HEK293T (cell line): ENCODE data around the gene RNF38.
"Not testable (repeated sequence)": the region's sequence is repeated elsewhere in the genome, so short reads cannot be mapped to it uniquely, and the experiment has no call there.

Experiments used
- CTCF ChIA-PET: fragments of 350-600 bp; formaldehyde crosslinking; extraction: SDS; loops from one replicate; lab custom pipeline; 2021; ENCODE audit warnings: antibody characterized with exemption, inconsistent platforms; lab: Yijun Ruan, JAX
- POLR2A ChIA-PET: fragments of 350-600 bp; formaldehyde crosslinking; extraction: SDS; loops from one replicate; lab custom pipeline; 2020; ENCODE audit warnings: antibody characterized with exemption, inconsistent platforms; lab: Yijun Ruan, JAX
- DNase-seq: peaks from one replicate; pipeline ENCODE4 v3.0.0; 2012; ENCODE audit warnings: mixed read lengths; ENCODE audit errors: extremely low spot score
- ARNT ChIP-seq: fragments of 450-650 bp; IDR thresholded peaks from 2 replicates; pipeline ENCODE4 v1.6.1; 2017; ENCODE audit warnings: mild to moderate bottlenecking
- BHLHE40 ChIP-seq: fragments of 450-650 bp; IDR thresholded peaks from 2 replicates; pipeline ENCODE4 v1.6.1; 2016; ENCODE audit warnings: mild to moderate bottlenecking, moderate library complexity, borderline replicate concordance
- CTBP1 ChIP-seq: fragments of 450-650 bp; IDR thresholded peaks from 2 replicates; pipeline ENCODE4 v1.6.1; 2016; ENCODE audit warnings: borderline replicate concordance
- ELF4 ChIP-seq: fragments of 450-650 bp; IDR thresholded peaks from 2 replicates; pipeline ENCODE4 v1.6.1; 2017; ENCODE audit warnings: antibody characterized with exemption
- FOXA1 ChIP-seq: fragments of 450-650 bp; IDR thresholded peaks from 2 replicates; pipeline ENCODE4 v1.6.1; 2016; ENCODE audit warnings: mild to moderate bottlenecking
- FOXK2 ChIP-seq: fragments of 450-650 bp; IDR thresholded peaks from 2 replicates; pipeline ENCODE4 v1.6.1; 2016; ENCODE audit warnings: mild to moderate bottlenecking
- FOXM1 ChIP-seq: fragments of 450-650 bp; IDR thresholded peaks from 2 replicates; pipeline ENCODE4 v1.6.1; 2017; ENCODE audit warnings: mild to moderate bottlenecking, borderline replicate concordance
- HDGF ChIP-seq: fragments of 450-650 bp; IDR thresholded peaks from 2 replicates; pipeline ENCODE4 v1.6.1; 2017; ENCODE audit warnings: antibody characterized with exemption, borderline replicate concordance
- L3MBTL2 ChIP-seq: fragments of 450-650 bp; conservative IDR thresholded peaks from 2 replicates; pipeline ENCODE4 v1.6.1; 2016; ENCODE audit warnings: mild to moderate bottlenecking
- LEF1 ChIP-seq: fragments of 450-650 bp; IDR thresholded peaks from 2 replicates; pipeline ENCODE4 v1.6.1; 2017; ENCODE audit warnings: mild to moderate bottlenecking, borderline replicate concordance
- NFRKB ChIP-seq: fragments of 450-650 bp; IDR thresholded peaks from 2 replicates; pipeline ENCODE4 v1.6.1; 2016; ENCODE audit warnings: mild to moderate bottlenecking, moderate library complexity
- PKNOX1 ChIP-seq: fragments of 450-650 bp; IDR thresholded peaks from 2 replicates; pipeline ENCODE4 v1.6.1; 2016
- SP1 ChIP-seq: fragments of 450-650 bp; IDR thresholded peaks from 2 replicates; pipeline ENCODE4 v1.6.1; 2017
- SUZ12 ChIP-seq: fragments of 450-650 bp; IDR thresholded peaks from 2 replicates; pipeline ENCODE4 v1.6.1; 2016; ENCODE audit warnings: mild to moderate bottlenecking
- TARDBP ChIP-seq: fragments of 450-650 bp; IDR thresholded peaks from 2 replicates; pipeline ENCODE4 v1.6.1; 2016
- ZNF384 ChIP-seq: fragments of 450-650 bp; IDR thresholded peaks from 2 replicates; pipeline ENCODE4 v1.6.1; 2016

RNF38 gene

GRCh38 chr9:36399980-36400331 lies at the start of gene RNF38:
Gene RNF38 (minus strand): TSS chr9:36400269. CDS start chr9:36400108, 161 bp downstream.
- DNase-seq, result no peak
- POLR2A ChIA-PET, result interaction anchor here (1.3 kb wide), 1 partner anchor 210 kb away, joined by 6 read pairs; the partner anchor contains the start of gene CLTA
- CTCF ChIA-PET, result interaction anchor here (0.6 kb wide), 1 partner anchor 190 kb away, joined by 3 read pairs; no protein-coding TSS in a partner anchor
- no peak for TF ChIP-seq HDGF
- TF ChIP-seq FOXA1, result no peak
- no peak for TF ChIP-seq BHLHE40
- no peak for TF ChIP-seq NFRKB
- TF ChIP-seq ARNT, result no peak

GRCh38 chr9:36448555-36448954 lies 48.5 kb upstream of the RNF38 start:
- DNase-seq, POLR2A ChIA-PET: not testable (repeated sequence)
- CTCF ChIA-PET, result interaction anchor here (1.7 kb wide), 1 partner anchor 41 kb away, joined by 6 read pairs; no protein-coding TSS in a partner anchor

GRCh38 chr9:36448017-36448416 lies 47.9 kb upstream of the RNF38 start:
- TF ChIP-seq HDGF, result no peak
- TF ChIP-seq L3MBTL2, result no peak
- TF ChIP-seq LEF1, result no peak
- TF ChIP-seq ARNT, result no peak
- no peak for TF ChIP-seq PKNOX1
- no peak for TF ChIP-seq FOXK2
- no peak for TF ChIP-seq ZNF384
- no peak for TF ChIP-seq CTBP1
- no peak for TF ChIP-seq SP1
- no peak for TF ChIP-seq FOXA1
- no peak for TF ChIP-seq BHLHE40
- TF ChIP-seq TARDBP, result no peak
- no peak for TF ChIP-seq SUZ12
- no peak for TF ChIP-seq ELF4
- TF ChIP-seq NFRKB, result no peak
- TF ChIP-seq FOXM1, result no peak
- ChIA-PET CTCF (interaction anchor here (1.7 kb wide), 1 partner anchor 41 kb away, joined by 6 read pairs; no protein-coding TSS in a partner anchor), POLR2A (no interaction called here)
- DNase-seq, result no peak

GRCh38 chr9:36446678-36447077 lies 46.6 kb upstream of the RNF38 start:
- POLR2A ChIA-PET, DNase-seq: not testable (repeated sequence)
- CTCF ChIA-PET, result interaction anchor here (1.7 kb wide), 1 partner anchor 39 kb away, joined by 6 read pairs; no protein-coding TSS in a partner anchor
- peak; percentile 59 for TF ChIP-seq ZNF384

- no peak for TF ChIP-seq L3MBTL2
- no peak for TF ChIP-seq SP1
- TF ChIP-seq TARDBP, result no peak
- TF ChIP-seq CTBP1, result no peak
- TF ChIP-seq FOXA1, result no peak
- no peak for TF ChIP-seq HDGF
- no peak for TF ChIP-seq FOXM1
- TF ChIP-seq FOXK2, result no peak
- CTCF ChIA-PET, result no interaction called here
- POLR2A ChIA-PET, result no interaction called here
- DNase-seq, result no peak
Measured at GRCh38 chr9:36445800-36446361, 45.8 kb upstream of the RNF38 start.

- DNase-seq, result no peak
- ChIA-PET POLR2A (no interaction called here), CTCF (no interaction called here)
- TF ChIP-seq ELF4 (no peak), TARDBP (no peak), ARNT (no peak), FOXA1 (no peak), LEF1 (no peak), SP1 (no peak), L3MBTL2 (no peak), HDGF (no peak), FOXK2 (no peak)
Measured at GRCh38 chr9:36444203-36444602, 44.1 kb upstream of the RNF38 start.

GRCh38 chr9:36443581-36443980 lies 43.5 kb upstream of the RNF38 start:
- ChIA-PET CTCF (no interaction called here), POLR2A (no interaction called here)
- no peak for TF ChIP-seq TARDBP
- TF ChIP-seq ZNF384, result no peak
- TF ChIP-seq FOXK2, result no peak
- TF ChIP-seq L3MBTL2, result no peak
- no peak for TF ChIP-seq SUZ12
- no peak for DNase-seq

- no peak for DNase-seq
- POLR2A ChIA-PET, result no interaction called here
- TF ChIP-seq LEF1, result no peak
- TF ChIP-seq PKNOX1, result no peak
- no peak for TF ChIP-seq CTBP1
- CTCF ChIA-PET, result no interaction called here
Measured at GRCh38 chr9:36442710-36443109, 42.6 kb upstream of the RNF38 start.
